22Rv1 (cell line): ENCODE measurements around the gene PLD1.

Experiments
- ZFX ChIP-seq: fragments of 450-650 bp; IDR thresholded peaks from 2 replicates; pipeline ENCODE4 v1.6.1; 2017; ENCODE audit warnings: antibody characterized with exemption, borderline replicate concordance
- TF ChIP-seq, protein P1 (sequence below): fragments of 450-650 bp; IDR thresholded peaks from 2 replicates; pipeline ENCODE4 v1.5.1; 2017; ENCODE audit warnings: mild to moderate bottlenecking

DNA sequence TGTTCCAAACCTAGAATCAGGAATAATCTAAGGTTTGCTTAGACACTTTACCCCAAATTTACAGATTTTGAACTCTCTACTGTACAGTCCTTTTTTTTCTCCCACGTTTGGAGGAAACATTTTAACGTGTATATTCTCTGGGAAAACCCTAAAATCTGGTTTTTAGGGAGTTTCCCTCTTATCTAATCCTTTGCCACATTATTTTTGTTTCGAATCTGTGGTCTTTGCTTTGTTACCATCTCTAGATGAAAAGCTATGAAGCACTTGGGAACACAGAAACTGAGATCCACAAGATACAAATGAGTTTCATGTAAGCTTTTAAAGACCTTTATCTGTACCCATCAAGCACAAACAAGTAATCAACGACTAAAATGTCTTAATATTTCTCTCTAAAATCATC lies 41.3 kb downstream of the PLD1 start:
- TF ChIP-seq, protein P1, sequence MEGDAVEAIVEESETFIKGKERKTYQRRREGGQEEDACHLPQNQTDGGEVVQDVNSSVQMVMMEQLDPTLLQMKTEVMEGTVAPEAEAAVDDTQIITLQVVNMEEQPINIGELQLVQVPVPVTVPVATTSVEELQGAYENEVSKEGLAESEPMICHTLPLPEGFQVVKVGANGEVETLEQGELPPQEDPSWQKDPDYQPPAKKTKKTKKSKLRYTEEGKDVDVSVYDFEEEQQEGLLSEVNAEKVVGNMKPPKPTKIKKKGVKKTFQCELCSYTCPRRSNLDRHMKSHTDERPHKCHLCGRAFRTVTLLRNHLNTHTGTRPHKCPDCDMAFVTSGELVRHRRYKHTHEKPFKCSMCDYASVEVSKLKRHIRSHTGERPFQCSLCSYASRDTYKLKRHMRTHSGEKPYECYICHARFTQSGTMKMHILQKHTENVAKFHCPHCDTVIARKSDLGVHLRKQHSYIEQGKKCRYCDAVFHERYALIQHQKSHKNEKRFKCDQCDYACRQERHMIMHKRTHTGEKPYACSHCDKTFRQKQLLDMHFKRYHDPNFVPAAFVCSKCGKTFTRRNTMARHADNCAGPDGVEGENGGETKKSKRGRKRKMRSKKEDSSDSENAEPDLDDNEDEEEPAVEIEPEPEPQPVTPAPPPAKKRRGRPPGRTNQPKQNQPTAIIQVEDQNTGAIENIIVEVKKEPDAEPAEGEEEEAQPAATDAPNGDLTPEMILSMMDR: no peak
- no peak for TF ChIP-seq ZFX
